GM23338 (cell line): Measurements from ENCODE around the gene TMEM106A. TPM values are rescaled to one million over a fixed set of nuclear protein-coding genes. Genes with fewer than 3 reads are reported as not detected.

Experiments
- ATAC-seq: fragments of 200-7000 bp; cut with Tn5 transposase; 3 replicates; pipeline ENCODE4 v1.9.1; 2020
- DNase-seq: peaks from one replicate; pipeline ENCODE4 v3.0.0-alpha.2; 2015; ENCODE audit warnings: low spot score
- H2AFZ ChIP-seq: fragments of 200-600 bp; sonication (generic); 2 replicates; pipeline ENCODE4 v1.8.0; 2016; ENCODE audit warnings: antibody characterized with exemption, mild to moderate bottlenecking, moderate library complexity
- H3F3A ChIP-seq: fragments of 200-600 bp; sonication (generic); replicated peaks from 2 replicates; pipeline ENCODE4 v1.8.0; 2017; ENCODE audit warnings: antibody characterized with exemption, mixed run types, low read depth
- H3K27ac ChIP-seq: fragments of 200-600 bp; sonication (generic); 2 replicates; pipeline ENCODE4 v1.6.1; 2016; ENCODE audit warnings: low read depth
- H3K27me3 ChIP-seq: fragments of 200-600 bp; sonication (generic); 2 replicates; pipeline ENCODE4 v1.8.0; 2016; ENCODE audit warnings: mild to moderate bottlenecking, mixed run types, moderate library complexity; ENCODE audit not compliant: insufficient read depth
- H3K36me3 ChIP-seq: fragments of 200-600 bp; sonication (generic); 2 replicates; pipeline ENCODE4 v1.8.0; 2016; ENCODE audit warnings: mild to moderate bottlenecking; ENCODE audit not compliant: insufficient read depth
- H3K4me1 ChIP-seq: fragments of 200-600 bp; sonication (generic); 2 replicates; pipeline ENCODE4 v1.8.0; 2016; ENCODE audit warnings: mild to moderate bottlenecking, moderate library complexity; ENCODE audit not compliant: insufficient read depth
- H3K4me2 ChIP-seq: fragments of 200-600 bp; sonication (generic); 2 replicates; pipeline ENCODE4 v1.7.1; 2017; ENCODE audit warnings: mixed run types
- H3K4me3 ChIP-seq: fragments of 200-600 bp; sonication (generic); 2 replicates; pipeline ENCODE4 v1.6.1; 2016; ENCODE audit warnings: mixed run types
- H3K79me2 ChIP-seq: fragments of 200-600 bp; sonication (generic); replicated peaks from 2 replicates; pipeline ENCODE4 v1.8.0; 2017; ENCODE audit warnings: mild to moderate bottlenecking; ENCODE audit not compliant: insufficient read depth
- H3K9me2 ChIP-seq: fragments of 200-600 bp; sonication (generic); 2 replicates; pipeline ENCODE4 v1.8.0; 2017; ENCODE audit not compliant: insufficient read depth
- H4K20me1 ChIP-seq: fragments of 200-600 bp; sonication (generic); replicated peaks from 2 replicates; pipeline ENCODE4 v1.8.0; 2017; ENCODE audit warnings: mild to moderate bottlenecking; ENCODE audit not compliant: insufficient read depth
- H3K27ac Mint-ChIP-seq: 2 replicates; pipeline ENCODE4 v1.8.0; 2020; ENCODE audit warnings: inconsistent platforms, mild to moderate bottlenecking, moderate library complexity, mixed read lengths
- H3K27me3 Mint-ChIP-seq: 3 replicates; pipeline ENCODE4 v1.8.0; 2022; ENCODE audit warnings: low read depth, mild to moderate bottlenecking, moderate library complexity, mixed read lengths, inconsistent platforms; ENCODE audit not compliant: insufficient read depth, poor library complexity
- H3K36me3 Mint-ChIP-seq: 3 replicates; pipeline ENCODE4 v1.8.0; 2021; ENCODE audit warnings: low read depth, mild to moderate bottlenecking, inconsistent platforms, moderate library complexity, mixed read lengths
- H3K4me1 Mint-ChIP-seq: 3 replicates; pipeline ENCODE4 v1.8.0; 2020; ENCODE audit warnings: mild to moderate bottlenecking, inconsistent platforms, mixed read lengths
- H3K4me3 Mint-ChIP-seq: 3 replicates; pipeline ENCODE4 v1.8.0; 2021; ENCODE audit warnings: moderate library complexity, mild to moderate bottlenecking, inconsistent platforms, mixed read lengths
- H3K9me3 Mint-ChIP-seq: 3 replicates; pipeline ENCODE4 v1.8.0; 2020; ENCODE audit warnings: moderate library complexity, mild to moderate bottlenecking, inconsistent platforms, mixed read lengths
- CREB1 ChIP-seq: fragments of 250-450 bp; sonication (Bioruptor Pico); IDR thresholded peaks from 2 replicates; pipeline ENCODE4 v1.5.0; 2020; ENCODE audit warnings: low read depth, mild to moderate bottlenecking, moderate library complexity
- ETS1 ChIP-seq: IDR thresholded peaks from 2 replicates; pipeline ENCODE4 v1.6.1; 2016; ENCODE audit warnings: antibody characterized with exemption
- EZH2 ChIP-seq: fragments of 200-600 bp; sonication (generic); IDR thresholded peaks from one replicate; pipeline ENCODE4 v1.8.0; 2017; ENCODE audit warnings: antibody characterized with exemption, mild to moderate bottlenecking, low read depth; ENCODE audit not compliant: unreplicated experiment
- EZH2phosphoT487 ChIP-seq: fragments of 200-600 bp; sonication (generic); IDR thresholded peaks from one replicate; pipeline ENCODE4 v1.8.1; 2018; ENCODE audit warnings: antibody characterized with exemption; ENCODE audit not compliant: unreplicated experiment
- JUNB ChIP-seq: IDR thresholded peaks from one replicate; pipeline ENCODE4 v1.6.1; 2016; ENCODE audit warnings: antibody characterized with exemption; ENCODE audit not compliant: unreplicated experiment
- NANOG ChIP-seq: IDR thresholded peaks from 2 replicates; pipeline ENCODE4 v1.6.1; 2016; ENCODE audit warnings: antibody characterized with exemption, borderline replicate concordance
- POLR2AphosphoS5 ChIP-seq: IDR thresholded peaks from 2 replicates; pipeline ENCODE4 v1.6.1; 2016; ENCODE audit warnings: antibody characterized with exemption, low read depth
- STAT1 ChIP-seq: IDR thresholded peaks from one replicate; pipeline ENCODE4 v1.6.1; 2016; ENCODE audit warnings: antibody characterized with exemption; ENCODE audit not compliant: unreplicated experiment
- ZNF114 ChIP-seq: fragments of 250-450 bp; sonication (Bioruptor Pico); IDR thresholded peaks from 2 replicates; pipeline ENCODE4 v1.5.0; 2020; ENCODE audit warnings: mild to moderate bottlenecking, moderate library complexity
- ZNF331 ChIP-seq: fragments of 250-450 bp; sonication (Bioruptor Pico); IDR thresholded peaks from 2 replicates; pipeline ENCODE4 v1.5.0; 2020; ENCODE audit warnings: low read depth, mild to moderate bottlenecking, moderate library complexity
- polyA plus RNA-seq: library from polyadenylated mRNA; unstranded; fragments of >200 nt; fragmentation: Nextera tagmentation; extraction: Ambion mirVana; gene quantifications from 2 replicates; pipeline ENCODE4 v1.2.1, GENCODE V29; 2016
- total RNA-seq: library from RNA; depleted of rRNA; stranded (reverse); fragments of >200 nt; shearing (Covaris generic); gene quantifications from 2 replicates; pipeline ENCODE4 v1.2.3, GENCODE V29; 2014
- TF ChIP-seq, protein P1 (sequence below), 2 experiments: fragments of 200-600 bp in 1 of 2; sonication (generic) in 1 of 2; conservative IDR thresholded peaks; 2 replicates each; pipeline versions ENCODE4 v1.5.1 to v1.6.1; 2016 to 2017; ENCODE audit warnings: antibody characterized with exemption in 2 of 2, low read depth in 2 of 2, mild to moderate bottlenecking in 2 of 2, moderate library complexity in 1 of 2
- TF ChIP-seq, protein P2 (sequence below): IDR thresholded peaks from one replicate; pipeline ENCODE4 v1.6.1; 2018; ENCODE audit warnings: antibody characterized with exemption; ENCODE audit not compliant: unreplicated experiment

The TMEM106A gene
- total and polyA plus RNA-seq, 2 experiments from 2014 or later = 1.1 to 1.5 TPM

DNA sequence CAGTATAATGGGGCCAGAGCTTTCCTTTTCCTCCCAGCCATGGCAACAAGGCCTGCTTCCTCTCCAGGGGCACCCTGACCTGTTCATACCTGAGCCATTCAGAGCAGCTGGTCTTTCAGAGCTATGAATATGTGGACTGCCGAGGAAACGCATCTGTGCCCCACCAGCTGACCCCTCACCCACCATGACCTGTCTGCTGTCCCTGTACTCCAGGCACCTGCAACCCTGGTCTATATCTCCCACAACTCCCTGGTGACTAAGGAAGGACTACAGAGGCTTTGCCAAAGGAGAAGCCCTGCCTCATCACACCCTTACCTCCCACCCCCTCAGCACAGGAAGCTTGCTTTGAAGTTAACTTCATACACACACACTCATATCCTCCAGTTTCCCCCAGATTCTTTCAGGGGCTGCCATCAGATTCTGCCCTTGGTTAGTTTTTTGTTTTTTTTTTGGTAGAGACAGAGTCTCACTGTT is 6.0 kb downstream of the TMEM106A start (continued):
- TF ChIP-seq EZH2phosphoT487 (no peak), EZH2 (no peak), ZNF114 (CRISPR knock-in tag) (no peak), STAT1 (no peak), POLR2AphosphoS5 (no peak), CREB1 (CRISPR knock-in tag) (no peak), NANOG (no peak)
- TF ChIP-seq, protein P1, sequence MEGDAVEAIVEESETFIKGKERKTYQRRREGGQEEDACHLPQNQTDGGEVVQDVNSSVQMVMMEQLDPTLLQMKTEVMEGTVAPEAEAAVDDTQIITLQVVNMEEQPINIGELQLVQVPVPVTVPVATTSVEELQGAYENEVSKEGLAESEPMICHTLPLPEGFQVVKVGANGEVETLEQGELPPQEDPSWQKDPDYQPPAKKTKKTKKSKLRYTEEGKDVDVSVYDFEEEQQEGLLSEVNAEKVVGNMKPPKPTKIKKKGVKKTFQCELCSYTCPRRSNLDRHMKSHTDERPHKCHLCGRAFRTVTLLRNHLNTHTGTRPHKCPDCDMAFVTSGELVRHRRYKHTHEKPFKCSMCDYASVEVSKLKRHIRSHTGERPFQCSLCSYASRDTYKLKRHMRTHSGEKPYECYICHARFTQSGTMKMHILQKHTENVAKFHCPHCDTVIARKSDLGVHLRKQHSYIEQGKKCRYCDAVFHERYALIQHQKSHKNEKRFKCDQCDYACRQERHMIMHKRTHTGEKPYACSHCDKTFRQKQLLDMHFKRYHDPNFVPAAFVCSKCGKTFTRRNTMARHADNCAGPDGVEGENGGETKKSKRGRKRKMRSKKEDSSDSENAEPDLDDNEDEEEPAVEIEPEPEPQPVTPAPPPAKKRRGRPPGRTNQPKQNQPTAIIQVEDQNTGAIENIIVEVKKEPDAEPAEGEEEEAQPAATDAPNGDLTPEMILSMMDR (conservative IDR thresholded peaks at IDR 0.05; ENCODE audit: low read depth in 2 of 2) = no peak

- no peaks in the 10 kb centered on the region for H3K4me1 ChIP-seq
- H3K4me2 ChIP-seq = no peak overlapping the region
Observed at GRCh38 chr17:43219001-43219400, 7.3 kb downstream of the TMEM106A start.

GRCh38 chr17:43219746-43220380 is 8.2 kb downstream of the TMEM106A start:
- H3K9me2 ChIP-seq = no peaks in the 10 kb centered on the region
- H3K36me3 Mint-ChIP-seq = peaks cover 3% of the 10 kb centered on the region; the same call in 1 of the 3 replicates
- H3K36me3 ChIP-seq = no peaks in the 10 kb centered on the region
- H4K20me1 ChIP-seq = no peaks in the 10 kb centered on the region
- no peak overlapping the region for H3K27ac ChIP-seq
- no peaks in the 10 kb centered on the region for H3K4me1 ChIP-seq
- H3K27me3 ChIP-seq = no peaks in the 10 kb centered on the region
- no peaks in the 10 kb centered on the region for H3K79me2 ChIP-seq
- H3K27ac Mint-ChIP-seq = no peak overlapping the region
- no peak overlapping the region for H3K4me3 ChIP-seq
- no peak overlapping the region for H2AFZ ChIP-seq
- H3K9me3 Mint-ChIP-seq = no peaks in the 10 kb centered on the region
- H3K27me3 Mint-ChIP-seq = peaks cover 9% of the 10 kb centered on the region
- no peak overlapping the region for H3K4me2 ChIP-seq
- no peak overlapping the region for H3K4me3 Mint-ChIP-seq
- ATAC-seq (no peak), DNase-seq (no peak)
- no peaks in the 10 kb centered on the region for H3F3A ChIP-seq
- no peaks in the 10 kb centered on the region for H3K4me1 Mint-ChIP-seq
- TF ChIP-seq JUNB (no peak), NANOG (no peak), ZNF114 (CRISPR knock-in tag) (no peak), CREB1 (CRISPR knock-in tag) (no peak), ZNF331 (no peak), STAT1 (no peak), EZH2 (no peak), ETS1 (no peak), EZH2phosphoT487 (no peak)
- TF ChIP-seq, protein P2, sequence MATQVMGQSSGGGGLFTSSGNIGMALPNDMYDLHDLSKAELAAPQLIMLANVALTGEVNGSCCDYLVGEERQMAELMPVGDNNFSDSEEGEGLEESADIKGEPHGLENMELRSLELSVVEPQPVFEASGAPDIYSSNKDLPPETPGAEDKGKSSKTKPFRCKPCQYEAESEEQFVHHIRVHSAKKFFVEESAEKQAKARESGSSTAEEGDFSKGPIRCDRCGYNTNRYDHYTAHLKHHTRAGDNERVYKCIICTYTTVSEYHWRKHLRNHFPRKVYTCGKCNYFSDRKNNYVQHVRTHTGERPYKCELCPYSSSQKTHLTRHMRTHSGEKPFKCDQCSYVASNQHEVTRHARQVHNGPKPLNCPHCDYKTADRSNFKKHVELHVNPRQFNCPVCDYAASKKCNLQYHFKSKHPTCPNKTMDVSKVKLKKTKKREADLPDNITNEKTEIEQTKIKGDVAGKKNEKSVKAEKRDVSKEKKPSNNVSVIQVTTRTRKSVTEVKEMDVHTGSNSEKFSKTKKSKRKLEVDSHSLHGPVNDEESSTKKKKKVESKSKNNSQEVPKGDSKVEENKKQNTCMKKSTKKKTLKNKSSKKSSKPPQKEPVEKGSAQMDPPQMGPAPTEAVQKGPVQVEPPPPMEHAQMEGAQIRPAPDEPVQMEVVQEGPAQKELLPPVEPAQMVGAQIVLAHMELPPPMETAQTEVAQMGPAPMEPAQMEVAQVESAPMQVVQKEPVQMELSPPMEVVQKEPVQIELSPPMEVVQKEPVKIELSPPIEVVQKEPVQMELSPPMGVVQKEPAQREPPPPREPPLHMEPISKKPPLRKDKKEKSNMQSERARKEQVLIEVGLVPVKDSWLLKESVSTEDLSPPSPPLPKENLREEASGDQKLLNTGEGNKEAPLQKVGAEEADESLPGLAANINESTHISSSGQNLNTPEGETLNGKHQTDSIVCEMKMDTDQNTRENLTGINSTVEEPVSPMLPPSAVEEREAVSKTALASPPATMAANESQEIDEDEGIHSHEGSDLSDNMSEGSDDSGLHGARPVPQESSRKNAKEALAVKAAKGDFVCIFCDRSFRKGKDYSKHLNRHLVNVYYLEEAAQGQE = no peak

More at GRCh38 chr17:43219001-43219400, 7.3 kb downstream of the TMEM106A start:
- no peaks in the 10 kb centered on the region for H3K79me2 ChIP-seq
- H4K20me1 ChIP-seq = no peaks in the 10 kb centered on the region
- no peaks in the 10 kb centered on the region for H3K9me3 Mint-ChIP-seq
- no peaks in the 10 kb centered on the region for H3K36me3 ChIP-seq
- H3K9me2 ChIP-seq = no peaks in the 10 kb centered on the region
- no peaks in the 10 kb centered on the region for H3K27me3 ChIP-seq
- no peak overlapping the region for H3K4me3 Mint-ChIP-seq
- no peaks in the 10 kb centered on the region for H3F3A ChIP-seq
- H3K4me3 ChIP-seq = no peak overlapping the region
- no peaks in the 10 kb centered on the region for H3K4me1 Mint-ChIP-seq
- ATAC-seq (no peak), DNase-seq (no peak)
- H3K27ac Mint-ChIP-seq = no peak overlapping the region
- no peak for TF ChIP-seq ETS1
- TF ChIP-seq JUNB = no peak
- TF ChIP-seq ZNF331 = no peak
- H2AFZ ChIP-seq = no peak overlapping the region
- H3K27me3 Mint-ChIP-seq = peaks cover 5% of the 10 kb centered on the region
- H3K36me3 Mint-ChIP-seq = peaks cover 3% of the 10 kb centered on the region; the same call in 1 of the 3 replicates
- no peak overlapping the region for H3K27ac ChIP-seq
